Stimulated activated CD4-positive, alpha-beta T cell treated with anti-CD3 and anti-CD28 coated beads, Interleukin-4, amount 100 ng/mL, for 48 hours (primary cell): Measurements from ENCODE around the gene SLC6A6.

Experiments used
- DNase-seq, 2 donors: peaks; one replicate each; pipeline ENCODE4 v3.0.0-alpha.2; 2020; ENCODE audit warnings: low read depth in 2 of 2

The SLC6A6 gene

GRCh38 chr3:14372587-14372986, 29.8 kb upstream of the SLC6A6 start:
- no peak for DNase-seq

- DNase-seq = no peak
Observed at GRCh38 chr3:14373753-14374376, 28.5 kb upstream of the SLC6A6 start.

- DNase-seq = no peak
Observed at GRCh38 chr3:14374444-14374883, 27.9 kb upstream of the SLC6A6 start.

DNA sequence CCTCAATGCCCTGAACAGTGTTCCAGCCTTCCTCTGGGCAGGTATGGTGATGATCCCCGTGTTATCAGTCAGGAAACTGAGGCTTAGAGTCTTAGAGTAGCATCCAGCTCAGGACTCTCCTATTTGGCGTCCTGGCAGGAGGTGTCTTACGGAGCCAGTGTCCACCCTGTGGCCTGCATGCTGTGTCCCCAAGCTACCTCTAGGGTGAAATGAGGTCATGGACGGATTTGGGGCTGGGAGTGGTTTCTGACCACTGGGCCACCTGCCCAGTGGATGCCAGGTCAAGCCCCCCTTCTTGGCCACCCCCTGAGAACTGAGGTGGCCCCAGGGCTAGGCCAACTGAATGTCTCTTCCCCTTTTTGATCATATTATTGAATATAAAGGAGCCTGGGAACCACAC, 27.2 kb upstream of the SLC6A6 start:
- no peak for DNase-seq

GRCh38 chr3:14376348-14377043, 25.9 kb upstream of the SLC6A6 start:
- DNase-seq = no peak

DNA sequence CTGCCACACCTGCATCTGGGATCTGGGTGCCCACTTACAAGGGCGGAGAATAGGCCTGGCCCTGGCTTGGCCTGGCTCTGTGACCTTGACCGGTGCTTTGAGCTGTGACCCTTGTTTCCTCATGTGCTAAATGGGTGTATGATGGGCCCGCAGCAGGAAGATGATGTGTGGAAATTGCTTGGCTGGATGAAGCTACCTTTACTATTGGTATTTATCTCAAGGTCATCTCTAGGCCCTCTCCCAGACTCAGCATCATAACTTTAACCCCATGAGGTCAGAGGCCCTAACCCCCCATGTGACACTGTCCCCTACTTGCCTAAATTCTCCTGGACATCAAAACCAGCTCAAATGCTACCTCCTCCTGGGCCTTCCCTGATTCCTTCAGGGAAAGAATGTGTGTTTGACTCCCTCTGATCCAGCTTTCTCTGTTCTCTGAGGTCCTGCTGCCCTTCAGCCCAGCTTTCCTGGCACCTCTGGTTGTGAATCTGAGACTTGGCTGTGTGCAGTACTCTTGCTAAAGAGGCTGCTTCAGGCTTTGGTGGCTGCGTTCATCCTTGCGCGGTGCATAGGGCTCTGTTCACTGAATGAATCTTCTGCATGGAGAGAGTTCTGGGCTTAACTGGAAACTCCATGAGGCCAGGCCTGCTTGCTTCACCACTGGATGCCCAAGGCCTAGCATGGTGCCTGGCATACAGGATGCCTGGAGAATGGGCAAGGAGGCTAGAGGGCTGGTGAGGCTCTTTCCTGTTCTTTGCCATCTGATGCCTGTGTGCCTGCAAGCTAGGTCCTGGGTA, 25.2 kb upstream of the SLC6A6 start:
- DNase-seq = no peak

- DNase-seq = peak; percentile 3 to 8
Observed at GRCh38 chr3:14377838-14378169, 24.6 kb upstream of the SLC6A6 start.

GRCh38 chr3:14378415-14378814, 24.0 kb upstream of the SLC6A6 start:
- DNase-seq = no peak

- DNase-seq = no peak
Observed at GRCh38 chr3:14379843-14380242, 22.6 kb upstream of the SLC6A6 start.

GRCh38 chr3:14386254-14386653, 16.2 kb upstream of the SLC6A6 start:
- DNase-seq = no peak

GRCh38 chr3:14388201-14388600, 14.2 kb upstream of the SLC6A6 start:
- no peak for DNase-seq

DNA sequence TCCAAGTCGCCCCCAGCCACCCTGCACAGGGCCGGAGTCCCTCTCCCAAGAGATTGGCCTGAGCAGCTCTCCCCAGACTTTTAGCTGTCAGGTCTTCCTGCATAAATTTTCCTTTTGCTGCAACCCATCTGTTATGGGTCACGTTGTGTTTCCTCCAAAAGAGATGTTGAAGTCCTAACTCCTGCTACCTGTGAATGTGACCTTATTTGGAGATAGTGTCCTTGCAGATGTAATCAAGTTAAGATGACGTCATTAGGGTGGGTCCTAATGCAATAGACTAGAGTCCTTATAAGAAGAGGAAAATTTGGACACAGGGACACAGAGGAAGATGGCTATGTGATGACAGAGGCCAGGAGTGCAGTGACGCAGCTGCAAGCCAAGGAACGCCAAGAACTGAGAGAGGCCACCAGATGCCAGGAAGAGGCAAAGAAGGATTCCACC, 13.2 kb upstream of the SLC6A6 start:
- no peak for DNase-seq

- no peak for DNase-seq
Observed at GRCh38 chr3:14389716-14390115, 12.7 kb upstream of the SLC6A6 start.

GRCh38 chr3:14391033-14391432, 11.4 kb upstream of the SLC6A6 start:
- DNase-seq = no peak

DNA sequence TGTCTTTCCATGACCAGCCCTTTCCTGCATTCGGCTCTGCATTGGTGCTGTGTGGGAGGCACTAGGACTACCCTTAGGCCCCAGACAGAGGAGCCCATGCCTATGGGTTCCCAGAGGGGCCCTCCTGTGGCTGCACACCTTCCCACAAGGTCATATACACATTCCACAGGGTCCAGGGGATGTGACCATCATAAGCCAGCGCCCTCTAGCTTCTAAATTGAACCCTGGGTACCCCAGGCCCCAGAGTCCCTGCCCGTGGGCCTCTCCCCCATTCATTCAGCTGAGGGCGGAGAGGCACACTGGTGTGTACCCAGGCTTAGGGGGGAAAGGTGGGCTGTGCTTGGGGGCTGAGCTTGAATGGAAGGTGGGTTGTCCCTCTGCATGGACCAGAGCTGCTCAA, 10.2 kb upstream of the SLC6A6 start:
- no peak for DNase-seq

- DNase-seq = no peak
Observed at GRCh38 chr3:14392803-14393319, 9.5 kb upstream of the SLC6A6 start.

GRCh38 chr3:14393440-14394106, 8.8 kb upstream of the SLC6A6 start:
- DNase-seq = no peak

DNA sequence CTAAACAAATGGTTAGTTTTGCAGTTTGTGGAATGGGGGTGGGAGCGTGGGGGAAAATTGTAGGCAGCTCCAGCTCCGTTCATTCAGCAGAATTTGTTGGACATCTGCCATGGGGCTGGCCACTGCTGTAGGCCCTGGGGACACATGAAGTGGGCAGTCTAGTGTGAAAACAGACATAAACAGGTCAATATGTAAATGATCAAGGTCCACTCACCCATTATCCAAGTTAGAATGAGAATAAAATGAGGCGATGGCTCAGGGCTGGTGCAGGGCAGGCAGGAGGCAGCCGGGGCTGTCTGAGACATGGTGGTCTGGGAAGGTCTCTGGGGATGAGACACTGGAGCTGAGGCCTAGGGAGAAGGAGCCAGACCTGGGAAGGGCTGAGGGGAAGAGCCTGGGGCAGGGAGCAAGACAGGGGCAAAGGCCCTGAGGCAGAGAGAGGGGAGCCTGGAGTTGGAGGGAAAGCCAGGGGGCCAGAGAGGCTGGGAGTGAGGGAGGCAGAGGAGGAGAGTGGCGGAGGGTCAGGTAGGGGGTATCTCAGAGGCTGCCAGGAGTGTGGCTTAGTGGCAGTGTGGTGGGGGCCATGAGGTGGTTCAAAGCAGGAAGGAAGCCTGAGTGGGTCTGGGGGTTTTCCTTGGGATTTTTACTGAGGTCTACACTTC, 6.2 kb upstream of the SLC6A6 start:
- DNase-seq = no peak

DNA sequence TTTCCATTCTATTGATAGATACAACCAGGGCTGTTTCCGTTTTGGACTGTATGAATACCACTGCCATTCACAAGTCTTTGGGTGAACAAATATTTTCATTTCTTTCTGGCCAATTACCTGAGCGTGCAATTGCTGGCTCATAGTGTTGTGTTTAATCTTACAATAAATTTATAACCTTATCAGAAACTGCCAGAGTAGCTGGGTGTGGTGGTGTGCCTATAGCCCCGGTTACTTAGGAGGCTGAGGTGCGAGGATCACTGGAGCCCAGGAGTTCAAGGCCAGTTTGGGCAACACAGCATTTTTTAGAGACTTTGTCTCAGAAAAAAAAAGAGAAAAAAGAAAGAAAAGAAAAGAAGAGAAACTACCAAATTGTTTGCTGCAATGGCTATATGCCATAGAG, 5.4 kb upstream of the SLC6A6 start:
- DNase-seq = no peak

DNA sequence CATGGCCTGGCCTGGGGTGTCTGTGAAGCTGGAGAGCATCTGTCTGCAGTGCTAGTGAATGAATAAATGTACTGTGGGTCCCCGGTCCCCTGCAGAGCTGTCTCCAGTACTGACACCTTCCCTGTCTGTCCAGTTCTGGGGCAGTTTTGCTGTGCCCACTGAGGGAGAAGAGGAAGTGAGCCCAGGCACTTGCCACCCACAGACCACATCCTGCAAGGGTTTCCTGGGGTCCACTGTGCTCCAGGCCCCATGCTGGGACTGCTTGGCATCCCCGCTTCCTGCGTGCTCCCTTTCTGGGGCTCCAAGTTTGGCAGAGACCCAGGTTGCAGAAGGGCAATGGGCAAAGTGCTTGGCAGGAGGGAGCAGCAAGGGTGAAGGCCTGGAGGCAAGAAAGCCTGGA, 4.9 kb upstream of the SLC6A6 start:
- no peak for DNase-seq

DNA sequence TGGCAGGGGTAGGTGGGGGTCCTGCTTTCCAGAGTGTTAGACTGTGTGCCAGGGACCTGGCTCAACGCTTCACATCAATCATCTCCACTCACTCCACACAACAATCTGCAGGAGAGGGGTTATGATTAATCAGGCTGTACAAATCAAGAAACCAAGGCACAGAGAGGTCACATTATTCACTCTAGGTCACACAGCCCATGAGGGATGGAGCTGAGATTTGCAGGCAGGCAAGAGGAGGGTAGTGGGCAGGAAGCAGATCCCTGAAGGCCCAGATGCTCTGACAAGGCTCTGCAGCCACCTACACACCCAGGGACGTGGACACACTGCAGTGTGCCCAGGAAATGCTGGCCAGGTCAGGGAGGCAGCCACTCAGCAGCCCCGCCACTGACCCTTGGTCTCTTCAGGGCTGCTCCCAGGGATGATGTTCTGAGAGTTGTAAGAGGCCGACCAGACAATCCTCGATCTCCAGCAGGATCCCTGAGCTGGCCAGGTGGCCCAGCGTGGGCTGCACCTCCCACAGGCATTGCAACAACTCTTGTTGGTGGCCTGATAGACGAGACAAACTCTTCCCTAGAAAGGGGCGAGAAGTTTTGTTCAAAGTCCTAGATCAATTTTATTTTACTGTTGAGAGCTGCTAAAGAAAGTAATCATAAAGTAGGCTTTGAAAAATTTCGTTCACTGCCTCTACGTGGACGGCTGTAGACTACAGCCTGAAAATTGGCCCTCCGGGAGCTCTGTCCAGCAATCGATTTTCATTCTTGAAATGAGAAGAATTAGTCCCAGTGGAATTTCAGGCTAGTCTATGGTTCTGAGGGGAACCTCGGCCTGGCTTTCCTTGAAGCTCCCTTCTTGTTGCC, 4.2 kb upstream of the SLC6A6 start:
- DNase-seq = no peak
